ENCODE data around the gene ALKBH5.
A peak's percentile ranks its signal among the peaks of the same experiment; 100 is the strongest.

ALKBH5 gene

GRCh38 chr17:18245038-18245776 is 61.6 kb downstream of the ALKBH5 start:
- DNase-seq (ENCODE audit: insufficient read length, low spot score) (no peak), FAIRE-seq (no peak)
- no peak for TF ChIP-seq POLR2A (IDR thresholded peaks at IDR 0.05; ENCODE audit: low read depth, low read length)

DNA sequence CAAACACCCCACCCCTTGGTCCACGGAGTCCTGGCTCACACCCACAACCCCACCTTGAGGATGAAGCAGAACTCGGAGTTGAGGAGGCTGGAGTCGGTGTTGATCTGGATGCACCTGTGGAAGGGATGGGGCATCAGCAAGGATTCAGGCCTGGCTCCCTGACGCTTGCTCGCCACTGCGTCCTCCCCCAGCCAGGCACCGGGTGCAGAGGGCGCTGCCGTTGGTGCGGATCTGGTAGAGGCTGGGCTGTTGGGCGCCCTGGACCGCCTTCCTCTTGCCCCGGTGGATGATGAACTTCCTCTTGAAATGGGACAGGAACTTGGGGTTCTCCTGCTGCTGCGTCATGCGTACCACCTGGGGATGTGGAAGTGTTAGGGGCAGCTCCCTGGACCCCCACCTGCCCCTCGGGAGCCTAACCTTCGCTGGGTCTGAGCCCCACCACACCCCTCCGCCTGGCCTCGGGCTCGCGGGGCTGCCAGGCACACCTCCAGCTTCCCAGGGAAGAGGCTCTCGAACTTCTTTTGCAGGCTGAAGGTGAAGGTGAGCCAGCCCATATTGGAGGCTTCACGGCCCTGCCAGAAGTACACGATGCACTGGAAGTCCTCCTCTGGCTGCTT is 62.6 kb downstream of the ALKBH5 start:
- no peak for TF ChIP-seq POLR2A (IDR thresholded peaks at IDR 0.05; ENCODE audit: low read depth, low read length)
- DNase-seq (ENCODE audit: insufficient read length, low spot score) (no peak), FAIRE-seq (no peak)

- FAIRE-seq (no peak), DNase-seq (ENCODE audit: insufficient read length, low spot score) (peak; percentile 83)
- TF ChIP-seq POLR2A (IDR thresholded peaks at IDR 0.05; ENCODE audit: low read depth, low read length): no peak
Observed at GRCh38 chr17:18246880-18247612, 63.4 kb downstream of the ALKBH5 start.

DNA sequence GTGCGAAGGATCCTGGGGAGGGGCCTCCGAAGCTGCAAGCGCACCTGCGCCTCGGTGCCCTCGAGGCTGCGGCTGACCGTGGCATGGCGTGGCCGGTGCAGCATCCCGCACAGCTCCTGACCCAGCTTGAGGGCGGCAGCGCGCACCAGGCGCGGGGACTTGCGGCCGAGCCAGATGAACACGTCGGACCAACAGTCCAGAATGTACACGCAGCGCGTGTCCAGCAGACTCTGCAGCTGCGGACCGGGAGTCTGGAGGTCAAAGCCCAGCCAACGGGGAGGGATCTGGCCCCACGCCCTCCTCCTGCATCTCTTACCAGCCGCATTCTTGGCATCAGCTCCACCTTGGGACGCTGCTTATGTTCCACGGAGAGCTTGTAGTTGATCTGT is 64.0 kb downstream of the ALKBH5 start:
- DNase-seq (ENCODE audit: insufficient read length, low spot score): no peak
- no peak for FAIRE-seq
- no peak for TF ChIP-seq POLR2A (IDR thresholded peaks at IDR 0.05; ENCODE audit: low read depth, low read length)

- DNase-seq (ENCODE audit: insufficient read length, low spot score) (peak; percentile 99), FAIRE-seq (no peak)
- no peak for TF ChIP-seq POLR2A (IDR thresholded peaks at IDR 0.05; ENCODE audit: low read depth, low read length)
Observed at GRCh38 chr17:18248300-18248731, 64.7 kb downstream of the ALKBH5 start.

DNA sequence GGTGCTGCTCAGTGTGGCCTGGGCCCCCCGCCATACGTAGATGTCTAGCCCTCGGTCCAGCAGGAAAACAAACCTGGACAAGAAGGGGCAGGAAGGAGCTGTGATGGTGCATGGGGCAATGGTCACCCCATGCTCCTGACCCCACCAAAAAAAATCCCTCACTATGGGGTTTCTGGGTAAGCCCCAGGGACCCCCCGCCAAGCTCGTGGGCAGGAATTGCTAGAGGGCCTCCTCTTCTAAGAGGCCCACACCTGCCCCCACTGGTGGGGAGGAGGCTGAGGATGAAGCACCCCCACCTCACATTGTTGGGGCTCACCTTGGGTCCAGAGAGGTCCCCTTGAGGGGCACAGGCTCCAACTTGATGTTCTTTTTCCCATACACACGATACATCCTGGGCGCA is 65.2 kb downstream of the ALKBH5 start:
- no peak for FAIRE-seq
- no peak for TF ChIP-seq POLR2A (IDR thresholded peaks at IDR 0.05; ENCODE audit: low read depth, low read length)
- no peak for DNase-seq (ENCODE audit: insufficient read length, low spot score)

DNA sequence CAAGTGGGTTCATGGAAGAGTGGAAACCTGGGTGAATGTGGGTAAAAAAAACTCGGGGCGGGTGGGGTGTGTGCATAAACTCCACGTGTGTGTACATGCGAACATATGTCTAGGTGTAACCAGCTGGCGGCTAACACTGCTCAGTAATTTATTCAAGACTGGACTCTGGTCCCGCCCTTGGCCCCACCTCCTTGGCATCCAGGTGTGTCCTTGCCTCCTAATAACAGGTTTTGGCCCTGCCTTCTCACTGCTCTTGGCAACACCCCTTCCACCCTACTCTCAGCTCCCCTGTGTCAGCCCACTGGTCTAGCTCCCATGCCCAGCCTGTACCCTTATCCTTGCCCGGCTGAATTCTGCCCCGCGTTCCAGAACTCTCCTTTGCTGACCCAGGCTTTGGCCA is 66.6 kb downstream of the ALKBH5 start:
- DNase-seq (ENCODE audit: insufficient read length, low spot score): no peak
- TF ChIP-seq POLR2A (IDR thresholded peaks at IDR 0.05; ENCODE audit: low read depth, low read length): no peak
- FAIRE-seq: no peak

DNA sequence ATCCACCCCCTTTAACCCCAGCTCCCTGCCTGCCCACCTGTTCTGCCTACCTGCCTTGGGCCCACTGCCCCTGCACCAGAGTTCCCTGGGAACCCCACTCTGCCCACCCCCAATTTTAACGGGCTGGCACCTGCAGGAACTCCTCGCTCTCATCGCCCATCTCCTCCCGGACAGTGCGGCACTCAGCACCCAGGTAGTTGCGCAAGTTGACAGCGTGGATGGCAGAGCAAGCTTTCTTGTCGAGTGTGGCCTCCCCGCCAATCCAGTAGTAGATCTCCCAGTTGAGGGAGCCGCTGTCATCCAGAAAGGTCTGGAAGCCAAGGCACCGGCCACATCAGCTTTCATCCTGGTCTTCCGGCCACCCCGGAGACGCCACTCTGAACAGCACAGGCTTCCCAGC is 67.1 kb downstream of the ALKBH5 start:
- no peak for DNase-seq (ENCODE audit: insufficient read length, low spot score)
- FAIRE-seq: no peak
- TF ChIP-seq POLR2A (IDR thresholded peaks at IDR 0.05; ENCODE audit: low read depth, low read length): no peak

GRCh38 chr17:18251204-18251603 is 67.6 kb downstream of the ALKBH5 start:
- FAIRE-seq (no peak), DNase-seq (ENCODE audit: insufficient read length, low spot score) (no peak)

DNA sequence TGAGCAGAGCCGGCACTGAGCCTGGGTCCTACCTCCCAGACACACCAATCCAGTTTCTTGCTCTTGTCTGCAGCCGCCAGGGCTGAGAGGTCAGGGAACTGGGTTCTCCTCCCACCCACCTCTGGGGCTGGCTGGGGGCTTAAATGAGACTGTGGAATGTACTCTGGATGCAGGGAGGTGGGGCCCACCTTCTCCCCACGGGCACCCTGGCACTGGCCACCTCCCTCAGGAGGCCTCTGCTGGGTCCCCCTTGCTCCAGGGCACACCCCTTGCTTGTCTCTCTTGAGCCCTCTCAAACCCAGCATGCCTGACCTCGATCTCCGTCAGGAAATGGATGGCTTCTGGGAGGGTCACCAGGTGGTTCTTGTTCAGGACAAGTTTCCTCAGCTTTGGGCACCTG is 68.5 kb downstream of the ALKBH5 start:
- FAIRE-seq (no peak), DNase-seq (ENCODE audit: insufficient read length, low spot score) (no peak)
- no peak for TF ChIP-seq POLR2A (IDR thresholded peaks at IDR 0.05; ENCODE audit: low read depth, low read length)

More at GRCh38 chr17:18251204-18251603, 67.6 kb downstream of the ALKBH5 start:
- TF ChIP-seq POLR2A (IDR thresholded peaks at IDR 0.05; ENCODE audit: low read depth, low read length): no peak

- TF ChIP-seq POLR2A (IDR thresholded peaks at IDR 0.05; ENCODE audit: low read depth, low read length): no peak
- DNase-seq (ENCODE audit: insufficient read length, low spot score) (no peak), FAIRE-seq (no peak)
Observed at GRCh38 chr17:18253187-18253884, 69.7 kb downstream of the ALKBH5 start.

GRCh38 chr17:18253947-18254821 is 70.6 kb downstream of the ALKBH5 start:
- FAIRE-seq (no peak), DNase-seq (ENCODE audit: insufficient read length, low spot score) (no peak)
- no peak for TF ChIP-seq POLR2A (IDR thresholded peaks at IDR 0.05; ENCODE audit: low read depth, low read length)

Measured in H54 (cell line).